GM06990 (cell line): Measurements from ENCODE around the gene ITPK1.

ENCODE experiments used
- DNase-seq: peaks from one replicate; pipeline ENCODE4 v3.0.0-alpha.2; 2011; ENCODE audit not compliant: insufficient read length; ENCODE audit errors: extremely low read depth
- H3K27me3 ChIP-seq: replicated peaks from 2 replicates; pipeline ENCODE4 v1.6.0; 2011; ENCODE audit warnings: low read length; ENCODE audit not compliant: control insufficient read depth, insufficient read depth
- H3K36me3 ChIP-seq: 2 replicates; pipeline ENCODE4 v1.5.1; 2011; ENCODE audit warnings: low read length; ENCODE audit not compliant: control insufficient read depth, insufficient read depth
- H3K4me3 ChIP-seq: replicated peaks from 2 replicates; pipeline ENCODE4 v1.5.1; 2011; ENCODE audit warnings: low read depth, mild to moderate bottlenecking, control low read depth, low read length
- TF ChIP-seq, protein P1 (sequence below): IDR thresholded peaks from 2 replicates; pipeline ENCODE4 v1.5.1; 2011; ENCODE audit warnings: low read length, control low read depth, mild to moderate bottlenecking, inconsistent platforms; ENCODE audit not compliant: insufficient read depth, poor library complexity, severe bottlenecking

ITPK1 gene

DNA sequence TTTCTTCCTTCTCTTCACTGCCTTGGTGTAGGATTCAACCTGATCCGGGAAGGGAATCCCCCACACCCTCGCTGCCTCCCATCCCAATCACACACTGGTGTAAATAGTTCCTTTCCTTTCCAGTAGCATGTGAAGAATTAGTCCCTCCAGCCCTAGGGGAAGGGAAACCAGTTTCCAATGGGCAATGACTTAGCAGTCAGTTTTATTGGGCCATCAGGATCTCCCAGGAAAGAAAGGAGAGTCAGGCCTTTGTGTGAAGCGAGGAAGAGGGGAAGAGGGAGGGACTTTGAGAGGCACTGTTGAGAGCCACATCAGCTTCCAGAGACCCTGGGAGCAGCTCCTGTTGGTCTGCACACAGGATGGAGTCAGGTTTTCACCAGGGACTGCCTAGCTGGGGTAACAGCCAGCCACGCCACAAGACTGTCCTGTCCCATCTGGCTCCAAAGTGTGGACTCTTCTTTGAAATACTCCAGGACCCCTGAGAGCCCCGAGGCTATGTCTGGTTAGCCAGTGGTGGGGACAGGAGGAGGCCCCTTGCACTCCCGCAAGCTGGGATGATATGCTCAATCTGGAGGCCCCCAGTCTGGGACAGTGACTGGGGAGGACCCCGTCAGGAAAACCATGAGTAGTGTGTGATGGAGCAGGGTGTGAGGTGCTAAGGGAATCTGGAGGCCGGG, 41.1 kb upstream of the ITPK1 start:
- H3K27me3 ChIP-seq, result no peaks in the 10 kb centered on the region
- no peak overlapping the region for H3K4me3 ChIP-seq
- H3K36me3 ChIP-seq, result no peaks in the 10 kb centered on the region
- no peak for DNase-seq
- TF ChIP-seq, protein P1, sequence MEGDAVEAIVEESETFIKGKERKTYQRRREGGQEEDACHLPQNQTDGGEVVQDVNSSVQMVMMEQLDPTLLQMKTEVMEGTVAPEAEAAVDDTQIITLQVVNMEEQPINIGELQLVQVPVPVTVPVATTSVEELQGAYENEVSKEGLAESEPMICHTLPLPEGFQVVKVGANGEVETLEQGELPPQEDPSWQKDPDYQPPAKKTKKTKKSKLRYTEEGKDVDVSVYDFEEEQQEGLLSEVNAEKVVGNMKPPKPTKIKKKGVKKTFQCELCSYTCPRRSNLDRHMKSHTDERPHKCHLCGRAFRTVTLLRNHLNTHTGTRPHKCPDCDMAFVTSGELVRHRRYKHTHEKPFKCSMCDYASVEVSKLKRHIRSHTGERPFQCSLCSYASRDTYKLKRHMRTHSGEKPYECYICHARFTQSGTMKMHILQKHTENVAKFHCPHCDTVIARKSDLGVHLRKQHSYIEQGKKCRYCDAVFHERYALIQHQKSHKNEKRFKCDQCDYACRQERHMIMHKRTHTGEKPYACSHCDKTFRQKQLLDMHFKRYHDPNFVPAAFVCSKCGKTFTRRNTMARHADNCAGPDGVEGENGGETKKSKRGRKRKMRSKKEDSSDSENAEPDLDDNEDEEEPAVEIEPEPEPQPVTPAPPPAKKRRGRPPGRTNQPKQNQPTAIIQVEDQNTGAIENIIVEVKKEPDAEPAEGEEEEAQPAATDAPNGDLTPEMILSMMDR, result no peak

DNA sequence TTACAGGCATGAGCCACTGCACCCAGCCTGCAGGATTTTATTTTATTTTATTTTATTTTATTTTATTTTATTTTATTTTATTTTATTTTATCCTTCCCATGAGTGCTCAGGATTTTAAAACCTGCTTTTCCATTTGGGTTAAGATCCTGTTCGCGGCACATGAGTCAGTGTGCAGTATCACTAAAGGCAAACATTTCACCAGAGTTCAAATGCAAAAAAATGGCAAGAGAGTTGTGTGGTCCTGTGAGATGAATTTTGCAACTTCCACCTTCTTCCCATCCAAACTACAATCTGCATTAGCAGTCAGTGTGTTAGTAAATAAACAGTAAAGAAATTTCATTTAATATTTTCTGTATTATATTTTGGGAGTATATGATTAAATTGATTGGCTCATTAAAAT, 39.9 kb upstream of the ITPK1 start:
- TF ChIP-seq, protein P1, result no peak
- Histone ChIP-seq H3K27me3 (no peaks in the 10 kb centered on the region), H3K4me3 (no peak overlapping the region), H3K36me3 (no peaks in the 10 kb centered on the region)
- no peak for DNase-seq

DNA sequence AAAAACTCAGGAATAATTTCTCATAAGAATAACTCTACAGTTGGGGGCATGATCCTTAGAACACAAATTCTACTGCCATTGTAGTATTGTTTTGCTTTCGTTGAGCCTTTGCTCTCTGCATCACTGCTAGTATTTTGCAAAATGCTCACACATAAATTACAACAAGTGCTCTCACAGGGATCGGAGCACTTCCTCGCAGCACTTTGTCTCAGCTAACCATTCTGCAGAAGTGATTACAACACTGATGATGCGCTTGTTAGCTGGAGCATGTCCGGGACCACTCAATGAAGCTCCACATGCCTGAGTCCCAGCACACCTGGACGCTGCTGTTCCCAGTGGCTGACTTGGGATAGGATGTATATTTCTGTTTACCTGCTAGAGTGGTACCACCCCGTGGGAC, 37.4 kb upstream of the ITPK1 start:
- Histone ChIP-seq H3K4me3 (no peak overlapping the region), H3K27me3 (no peaks in the 10 kb centered on the region), H3K36me3 (no peaks in the 10 kb centered on the region)
- DNase-seq, result no peak
- TF ChIP-seq, protein P1, result no peak

DNA sequence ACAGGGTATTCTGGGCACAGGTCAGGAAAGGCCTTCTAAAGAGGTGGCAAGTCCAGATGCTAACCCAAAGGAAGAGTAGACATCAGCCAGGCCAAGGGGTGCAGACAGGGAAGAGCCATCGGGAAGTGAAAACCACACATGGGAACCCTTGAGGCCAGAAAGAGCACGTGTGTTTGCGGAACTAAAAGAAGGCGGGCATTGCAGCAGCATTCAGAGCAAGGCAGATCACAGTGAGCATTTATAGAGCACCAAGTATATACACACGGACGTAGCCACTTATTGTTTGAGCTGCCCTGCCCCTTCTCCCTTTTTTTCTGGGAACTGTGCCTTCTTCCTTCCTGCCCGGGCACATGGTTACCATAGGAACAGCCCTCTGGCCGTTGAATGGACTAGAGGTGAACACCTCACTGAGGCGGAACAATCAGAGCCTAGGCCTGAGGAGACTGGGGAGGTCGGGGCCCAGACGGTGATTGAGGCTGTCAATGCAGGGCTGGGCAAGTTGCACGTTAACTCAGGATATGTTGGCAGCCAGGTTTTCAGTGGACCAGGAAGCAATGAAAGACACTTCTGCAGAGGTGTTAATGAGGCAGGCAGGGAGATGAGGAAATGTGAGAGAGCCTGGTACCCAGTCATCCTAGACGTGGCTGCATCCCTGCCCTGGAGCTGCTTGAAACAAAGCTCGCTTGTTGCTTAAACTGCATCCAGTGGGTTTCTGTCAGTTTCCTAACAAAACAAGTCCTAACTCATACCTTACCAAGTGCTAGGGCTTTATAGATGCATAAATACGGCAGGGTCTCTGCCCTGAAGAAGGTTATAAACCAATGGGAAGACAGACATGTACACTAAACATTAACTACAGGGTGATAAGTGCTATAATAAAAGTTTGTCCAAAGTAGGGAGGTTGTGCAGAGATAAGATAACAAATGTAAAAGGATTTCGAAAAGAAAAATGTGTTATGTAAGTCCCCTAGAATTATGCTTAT, 34.8 kb upstream of the ITPK1 start:
- H3K27me3 ChIP-seq, result no peaks in the 10 kb centered on the region
- no peaks in the 10 kb centered on the region for H3K36me3 ChIP-seq
- no peak overlapping the region for H3K4me3 ChIP-seq
- no peak for DNase-seq
- TF ChIP-seq, protein P1, result no peak

DNA sequence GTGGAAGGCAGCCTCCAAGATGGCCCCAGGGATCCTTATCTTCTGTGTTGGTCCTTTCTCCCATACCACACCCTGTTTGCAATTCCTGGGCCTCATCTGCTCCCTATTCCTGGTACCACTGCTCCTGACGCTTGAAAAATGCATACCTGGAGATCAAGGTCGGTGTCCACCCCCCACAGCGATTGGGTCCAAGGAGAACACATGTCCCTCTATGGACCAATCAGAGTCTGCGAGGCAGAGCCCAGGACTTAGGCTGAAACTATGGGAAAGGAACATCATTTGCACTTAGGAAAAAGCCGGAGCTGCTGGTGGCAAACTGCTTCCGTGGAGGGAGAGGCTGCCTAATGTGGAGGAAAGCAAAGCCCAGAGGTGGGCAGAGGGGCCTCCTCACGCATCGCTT, 33.3 kb upstream of the ITPK1 start:
- DNase-seq, result no peak
- TF ChIP-seq, protein P1, result no peak

More for the DNA sequence above, 33.3 kb upstream of the ITPK1 start:
- Histone ChIP-seq H3K4me3 (no peak overlapping the region), H3K36me3 (no peaks in the 10 kb centered on the region), H3K27me3 (no peaks in the 10 kb centered on the region)
